Adipose tissue (tissue), 3 donors: Measurements from ENCODE around the gene SYCE3. TPM values are rescaled to one million over a fixed set of nuclear protein-coding genes. Genes with fewer than 3 reads are reported as not detected.

ENCODE experiments used
- H3K27ac ChIP-seq: one replicate; pipeline ENCODE4 v1.5.1; 2013; ENCODE audit warnings: low read depth, low read length
- WGBS, 3 donors: extraction: QIAGEN DNeasy Blood & Tissue Kit; methylation state at CpG; one replicate each; pipeline ENCODE4 v1.1.7; 2013; 5-methylcytosine and 5-hydroxymethylcytosine counted together
- polyA plus RNA-seq, 3 donors: library from polyadenylated mRNA; stranded (reverse); fragments of 200-250 nt; gene quantifications; one replicate each; pipeline ENCODE4 v1.2.3, GENCODE V29; 2013
- donor health status: healthy with polysubstance abuse.
- donor health status: Bipolar disorder and iron deficiency.
- donor health status: healthy.

The SYCE3 gene
- polyA plus RNA-seq, 3 donors = not detected

DNA sequence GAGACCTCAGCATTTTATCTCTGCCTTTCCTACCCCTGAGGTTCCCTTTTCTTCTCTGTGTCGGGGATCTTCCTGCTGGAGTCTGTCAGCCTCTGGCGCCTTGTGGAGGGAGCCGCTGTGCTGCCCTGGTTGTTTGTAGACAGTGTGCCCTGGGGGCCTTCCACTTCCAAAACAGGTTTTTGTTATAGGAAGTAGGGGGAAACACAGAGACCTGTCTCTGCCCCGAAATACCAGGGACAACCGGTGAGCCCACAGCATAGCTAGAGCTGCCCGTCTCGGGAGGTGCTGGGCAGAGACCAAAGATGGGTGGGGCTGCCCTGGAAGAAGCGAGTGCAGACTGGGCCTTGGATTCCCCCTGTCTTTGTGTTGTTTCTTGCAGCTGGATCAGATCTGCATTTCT is 46.7 kb downstream of the SYCE3 start:
- no peak overlapping the region for H3K27ac ChIP-seq
- 85 to 89% (median 88%) methylated on average over 8 of the region's 8 CpGs for WGBS, 3 donors

DNA sequence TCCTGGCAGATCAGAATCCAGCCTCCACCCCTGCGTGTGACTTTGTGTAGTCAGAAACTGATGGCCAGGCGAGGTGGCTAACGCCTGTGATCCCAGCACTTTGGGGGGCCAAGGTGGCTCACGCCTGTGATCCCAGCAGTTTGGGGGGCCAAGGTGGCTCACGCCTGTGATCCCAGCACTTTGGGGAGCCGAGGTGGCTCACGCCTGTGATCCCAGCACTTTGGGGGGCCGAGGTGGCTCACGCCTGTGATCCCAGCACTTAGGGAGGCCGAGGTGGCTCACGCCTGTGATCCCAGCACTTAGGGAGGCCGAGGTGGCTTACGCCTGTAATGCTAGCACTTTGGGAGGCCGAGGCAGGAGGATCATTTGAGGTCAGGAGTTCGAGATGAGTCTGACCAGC is 49.5 kb downstream of the SYCE3 start:
- no peak overlapping the region for H3K27ac ChIP-seq
- WGBS, 3 donors = 94 to 97% (median 96%) methylated on average over 15 of the region's 15 CpGs

- WGBS, 3 donors = 10 to 19% (median 16%) methylated on average over 3 of the region's 3 CpGs
Measured at GRCh38 chr22:50508897-50509296, 53.8 kb downstream of the SYCE3 start.

DNA sequence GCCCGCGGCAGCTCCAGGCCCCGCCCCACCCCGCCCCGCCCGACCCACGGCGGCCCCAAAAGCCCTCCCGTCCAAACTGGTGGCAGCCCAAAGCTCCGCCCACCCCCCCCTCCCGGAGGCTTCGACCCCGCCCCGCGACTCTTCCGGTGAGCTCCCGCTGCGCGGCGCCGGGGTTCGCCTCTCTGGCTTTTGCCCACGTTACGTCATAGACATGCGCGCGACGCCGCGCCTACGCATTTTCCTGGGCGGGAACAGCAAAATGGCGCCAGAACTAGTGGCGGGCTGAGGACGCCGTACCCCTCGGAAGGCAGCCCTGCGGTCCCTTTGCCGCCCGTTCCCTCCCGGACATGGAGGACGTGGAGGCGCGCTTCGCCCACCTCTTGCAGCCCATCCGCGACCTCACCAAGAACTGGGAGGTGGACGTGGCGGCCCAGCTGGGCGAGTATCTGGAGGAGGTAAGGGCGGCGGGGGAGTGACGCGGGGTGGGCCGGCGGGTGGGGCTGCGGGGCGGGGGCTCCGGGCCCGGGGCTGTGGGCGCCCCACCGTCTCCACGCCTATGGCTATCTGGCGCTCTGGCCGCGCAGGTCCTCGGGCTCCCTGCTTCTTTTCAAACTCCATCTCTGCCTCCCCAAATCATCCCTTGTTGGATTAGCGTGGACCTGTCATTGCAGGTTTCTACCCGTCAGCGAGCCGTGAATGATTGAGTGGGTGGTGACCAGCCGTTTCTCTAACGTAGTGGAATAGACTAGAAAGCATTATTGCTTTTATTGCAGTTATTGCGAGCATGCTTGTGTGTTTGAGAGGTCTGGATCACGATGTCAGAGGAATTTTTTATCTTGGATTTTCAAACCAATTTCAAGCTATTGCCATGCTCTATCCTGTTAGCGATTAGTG is 54.5 kb downstream of the SYCE3 start, which contains the start of gene NCAPH2:
NCAPH2 (plus strand) TSS at position 234 of the 894 bp plus-strand sequence; CDS start at position 348, 114 bp downstream.
- H3K27ac ChIP-seq = no peak within 1 kb of the TSS
- 1% methylated on average over 71 to 76 of the region's 76 CpGs for WGBS, 3 donors

More at GRCh38 chr22:50508897-50509296, 53.8 kb downstream of the SYCE3 start:
- no peak overlapping the region for H3K27ac ChIP-seq

DNA sequence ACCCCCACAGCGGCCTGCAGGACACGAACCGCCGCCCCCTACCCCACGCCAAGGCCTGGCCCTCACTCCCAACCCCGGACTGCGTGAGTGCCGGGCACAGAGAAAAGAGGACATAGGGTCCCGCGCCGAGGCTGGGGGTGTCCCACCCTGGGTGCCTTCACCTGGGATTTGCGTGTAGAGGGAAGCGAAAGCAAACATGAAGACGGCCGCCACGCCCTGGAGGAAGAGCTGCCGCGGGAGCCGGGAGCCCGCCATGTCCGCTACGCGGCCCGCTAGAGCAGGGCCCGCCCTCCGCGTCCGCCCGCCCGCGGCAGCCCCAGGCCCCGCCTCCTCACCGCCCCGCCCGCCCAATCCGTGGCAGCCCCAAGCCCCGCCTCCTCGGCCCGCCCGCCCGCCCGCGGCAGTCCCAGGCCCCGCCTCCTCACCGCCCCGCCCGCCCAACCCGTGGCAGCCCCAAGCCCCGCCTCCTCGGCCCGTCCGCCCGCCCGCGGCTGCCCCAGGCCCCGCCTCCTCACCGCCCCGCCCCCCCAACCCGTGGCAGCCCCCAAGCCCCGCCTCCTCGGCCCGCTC is 55.2 kb downstream of the SYCE3 start, which contains the start of gene LMF2:
LMF2 (minus strand) TSS at position 282 of the 570 bp plus-strand sequence; CDS start at position 255, 27 bp downstream.
- 0% methylated on average over 27 to 57 of the region's 62 CpGs for WGBS, 3 donors
- no peak within 1 kb of the TSS for H3K27ac ChIP-seq

DNA sequence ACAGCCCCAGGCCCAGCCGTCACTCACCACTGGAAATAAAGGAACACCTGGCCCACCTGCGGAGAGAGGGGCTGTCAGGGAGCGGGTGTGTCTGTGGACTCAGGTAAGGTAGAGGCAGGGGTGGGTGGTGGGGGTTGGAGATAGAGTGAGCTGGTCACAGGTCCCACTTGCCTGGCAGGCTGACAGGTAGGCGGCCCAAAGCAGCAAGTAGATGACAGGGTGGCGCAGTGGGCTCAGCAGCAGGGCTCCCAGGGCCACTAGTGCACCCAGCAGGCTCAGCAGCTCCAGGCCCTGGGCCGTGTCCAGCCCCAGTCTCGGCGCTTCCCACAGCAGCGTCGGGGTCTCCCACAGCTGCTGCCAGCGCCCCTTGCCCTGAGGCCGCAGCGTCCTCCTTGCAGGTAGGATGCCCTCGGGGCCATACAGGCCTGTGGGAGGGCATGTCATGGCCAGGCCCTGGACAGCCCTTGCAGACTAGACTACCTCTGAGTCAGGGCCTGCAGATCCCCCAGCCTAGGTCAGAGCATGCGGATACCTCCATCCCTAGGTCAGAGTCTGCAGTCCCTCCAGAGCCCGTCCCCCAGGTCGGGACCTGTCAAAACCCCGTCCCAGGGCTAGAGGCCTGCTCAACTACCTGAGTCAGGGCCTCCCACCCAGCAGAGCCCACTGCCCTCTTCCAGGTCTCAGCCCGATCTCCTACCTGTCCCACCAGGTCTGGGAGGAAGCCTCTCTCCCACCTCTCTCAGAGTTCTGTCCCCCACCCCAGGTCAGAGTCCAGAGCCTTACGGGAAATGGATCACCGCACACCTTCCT is 55.9 kb downstream of the SYCE3 start:
- WGBS, 3 donors = 9 to 36% (median 27%) methylated on average over 21 of the region's 21 CpGs
- H3K27ac ChIP-seq = no peak overlapping the region

DNA sequence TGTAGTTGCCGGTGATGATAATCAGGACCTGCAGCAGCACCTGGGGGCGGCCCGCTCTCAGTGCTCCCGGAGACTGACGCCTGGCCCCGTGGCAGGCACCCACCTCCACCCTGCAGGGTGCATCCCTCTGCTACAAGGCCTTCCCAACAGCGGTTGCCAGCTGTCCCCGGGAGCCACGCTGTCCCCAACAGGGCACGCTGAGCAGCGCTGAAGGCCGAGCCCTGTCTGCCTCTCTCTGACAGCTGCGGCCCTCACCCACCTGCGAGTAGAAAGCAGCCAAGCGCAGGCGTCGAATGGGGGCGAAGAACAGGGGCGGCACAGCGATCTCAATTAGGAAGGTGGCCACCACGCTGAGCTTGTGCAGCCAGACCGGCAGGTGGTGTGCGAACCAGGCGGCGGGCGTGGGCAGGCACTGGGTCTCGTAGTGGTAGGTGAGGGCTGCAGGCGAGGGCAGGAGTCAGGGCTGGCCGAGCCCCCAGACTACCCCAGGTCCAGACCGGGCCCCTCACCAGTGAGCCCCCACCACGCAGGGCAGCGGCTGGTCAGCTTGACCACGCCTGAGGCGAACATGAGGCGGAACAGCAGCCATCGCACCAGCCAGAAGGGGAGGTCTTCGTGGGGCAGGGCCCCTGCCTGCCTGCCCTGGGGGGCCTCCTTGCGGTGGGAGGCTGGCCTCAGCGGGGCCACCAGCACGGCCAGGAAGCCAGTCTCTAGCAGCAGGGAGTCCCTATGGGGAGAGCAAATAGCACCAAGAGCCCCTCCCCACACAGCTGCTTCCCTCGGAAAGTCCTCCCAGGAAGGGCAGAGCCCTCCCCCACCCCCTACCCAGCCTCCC is 56.7 kb downstream of the SYCE3 start:
- H3K27ac ChIP-seq = no peak overlapping the region
- 53 to 92% (median 90%) methylated on average over 38 to 41 of the region's 41 CpGs for WGBS, 3 donors

- WGBS, 3 donors = 51 to 95% (median 90%) methylated on average over 14 of the region's 14 CpGs
- H3K27ac ChIP-seq = no peak overlapping the region
Measured at GRCh38 chr22:50505276-50505775, 57.4 kb downstream of the SYCE3 start.

GRCh38 chr22:50504369-50505211 is 58.1 kb downstream of the SYCE3 start:
- whole genome bisulfite sequencing, 3 donors = 63 to 97% (median 95%) methylated on average over 34 to 44 of the region's 44 CpGs
- no peak overlapping the region for H3K27ac ChIP-seq

DNA sequence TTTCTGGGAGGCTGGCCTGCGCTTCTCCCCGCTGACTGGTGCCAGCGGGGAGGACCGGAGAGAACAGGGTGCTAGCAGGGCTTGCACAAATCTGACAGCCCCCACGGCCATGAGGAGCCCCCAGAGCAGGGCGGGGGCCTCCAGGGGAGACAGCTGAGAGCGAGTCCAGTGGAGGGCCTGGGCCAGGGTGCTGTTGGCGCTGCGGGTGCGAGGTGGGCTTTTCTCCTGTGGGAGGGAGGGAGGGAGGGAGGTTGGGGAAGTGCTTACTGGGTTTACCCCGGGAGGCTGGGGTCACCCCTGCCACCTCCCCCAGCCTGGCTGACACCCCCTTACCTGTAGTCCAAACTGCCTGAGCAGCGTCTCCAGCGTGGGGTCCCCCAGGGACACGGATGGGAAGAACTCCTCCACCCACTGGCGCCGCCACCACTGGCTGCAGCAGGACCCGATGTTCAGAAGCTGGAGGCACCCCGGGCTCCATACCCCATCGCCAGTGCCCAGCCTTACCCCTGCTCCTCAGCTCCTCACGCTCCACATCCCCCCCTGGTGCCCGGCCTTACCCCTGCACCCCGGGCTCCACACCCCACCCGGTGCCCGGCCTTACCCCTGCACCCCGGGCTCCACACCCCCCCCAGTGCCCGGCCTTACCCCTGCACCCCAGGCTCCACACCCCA is 59.1 kb downstream of the SYCE3 start:
- H3K27ac ChIP-seq = no peak overlapping the region
- WGBS, 3 donors = 86 to 91% (median 90%) methylated on average over 17 to 24 of the region's 26 CpGs

DNA sequence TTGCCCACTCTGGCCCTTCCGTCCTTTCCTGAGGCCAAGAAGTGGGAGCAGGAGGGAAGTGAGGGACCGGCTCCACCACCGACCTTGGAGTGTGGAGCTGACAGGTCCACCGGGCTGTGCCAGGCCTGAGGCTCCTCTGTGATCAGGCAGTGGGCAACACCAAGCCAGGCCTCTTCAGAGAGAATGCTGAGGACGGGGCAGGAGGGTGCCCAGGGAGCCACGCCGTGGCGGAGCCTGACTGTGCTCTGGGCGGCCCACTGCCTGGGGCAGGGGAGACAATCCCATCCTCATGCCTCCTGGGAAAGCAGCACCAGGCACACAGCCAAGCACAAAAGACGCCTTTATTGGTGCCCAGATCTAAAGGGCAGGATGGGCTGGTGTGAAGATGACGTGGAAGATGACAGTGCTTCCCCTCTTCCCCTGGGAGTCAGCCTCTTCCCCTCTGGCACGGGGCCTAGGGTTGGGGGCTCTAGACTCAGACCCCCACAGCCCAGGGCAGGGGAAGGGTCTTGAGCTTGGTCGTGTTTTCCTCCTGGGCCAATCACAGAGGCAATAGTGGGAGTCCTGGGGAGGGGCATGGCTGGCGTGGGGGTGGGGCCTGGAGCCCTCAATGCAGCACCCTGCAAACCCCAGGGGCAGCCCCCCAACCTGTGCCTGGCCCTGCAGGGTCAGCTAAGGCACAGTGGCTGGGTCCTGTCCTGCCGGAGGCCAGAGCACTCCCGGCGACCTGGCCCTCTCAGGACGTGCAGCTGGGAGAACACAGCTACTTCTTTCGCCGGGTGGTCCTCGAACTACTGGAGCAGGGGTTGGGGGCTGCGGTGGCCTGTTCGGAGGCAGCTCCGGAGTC is 59.9 kb downstream of the SYCE3 start:
- no peak overlapping the region for H3K27ac ChIP-seq
- WGBS, 3 donors = 84 to 87% (median 86%) methylated on average over 22 to 24 of the region's 24 CpGs

- WGBS, 3 donors = 85 to 92% (median 87%) methylated on average over 6 of the region's 6 CpGs
- no peak overlapping the region for H3K27ac ChIP-seq
Measured at GRCh38 chr22:50502096-50502495, 60.6 kb downstream of the SYCE3 start.
